Measurements from ENCODE around the gene RASA2. TPM values are rescaled to one million over a fixed set of nuclear protein-coding genes. Genes with fewer than 3 reads are reported as not detected.

Gene RASA2
- polyA plus RNA-seq, 1 of the 3 experiments (the other 2 are of a cell fraction) = 2.4 TPM

GRCh38 chr3:141557961-141558706, 71.3 kb downstream of the RASA2 start:
- H3K79me2 ChIP-seq (ENCODE audit: insufficient read depth) = no peaks in the 10 kb centered on the region
- DNase-seq = peak; percentile 6
- H3K4me2 ChIP-seq = no peak overlapping the region
- H3K4me3 ChIP-seq (ENCODE audit: low read depth in 2 of 2, low read length in 1 of 2) = no peak overlapping the region
- 60% methylated on average over 4 of the region's 4 CpGs for WGBS (ENCODE audit: low lambda C conversion rate)
- no peak overlapping the region for H2AFZ ChIP-seq (ENCODE audit: low read depth)
- H3K9ac ChIP-seq = no peak overlapping the region
- H4K20me1 ChIP-seq (ENCODE audit: insufficient read depth) = no peaks in the 10 kb centered on the region
- TF ChIP-seq GATA2 (CRISPR knock-in tag; IDR thresholded peaks at IDR 0.05) (peak; percentile 49; the same call in 1 of the 2 replicates), PBX3 (IDR thresholded peaks at IDR 0.05) (0 out of 2 replicates have a peak, but pooled peaks have one; percentile 32), GABPA (IDR thresholded peaks at IDR 0.05; ENCODE audit: low read depth) (no peak)
- ChIA-PET POLR2A (no interaction called here), CTCF (interaction anchor here (0.6 to 7.3 kb wide), 13 partner anchors 10 to 300 kb away, joined by 3 to 102 read pairs (median 4); no protein-coding TSS in a partner anchor)
- H3F3A ChIP-seq (replicated peaks; ENCODE audit: insufficient read depth) = peaks cover 14% of the 10 kb centered on the region
- no peaks in the 10 kb centered on the region for H3K9me3 ChIP-seq
- H3K4me1 ChIP-seq (ENCODE audit: control insufficient read depth in 1 of 2, insufficient read depth in 2 of 2, low read depth in 1 of 2, low read length in 1 of 2) = peaks cover 0 to 27% of the 10 kb centered on the region in 2 experiments; a peak in 1 of 4 replicates
- H3K9me2 ChIP-seq = no peaks in the 10 kb centered on the region
- H3K36me3 ChIP-seq (replicated peaks in 1 of 2; ENCODE audit: control insufficient read depth in 1 of 2, insufficient read depth in 2 of 2, low read length in 1 of 2) = peaks cover 43 to 44% of the 10 kb centered on the region in 2 experiments
- no peaks in the 10 kb centered on the region for H3K27me3 ChIP-seq (ENCODE audit: insufficient read depth)
- no peak overlapping the region for H3K27ac ChIP-seq (ENCODE audit: low read depth in 2 of 2, low read length in 1 of 2)

- Histone ChIP-seq H3K9me3 (no peaks in the 10 kb centered on the region), H3F3A (replicated peaks; ENCODE audit: insufficient read depth) (peaks cover 7% of the 10 kb centered on the region), H3K79me2 (ENCODE audit: insufficient read depth) (peaks cover 3% of the 10 kb centered on the region; the same call in 1 of the 2 replicates), H3K4me1 (ENCODE audit: control insufficient read depth in 1 of 2, insufficient read depth in 2 of 2, low read depth in 1 of 2, low read length in 1 of 2) (peaks cover 0 to 18% of the 10 kb centered on the region in 2 experiments; a peak in 1 of 4 replicates), H3K27me3 (ENCODE audit: insufficient read depth) (no peaks in the 10 kb centered on the region), H3K36me3 (replicated peaks in 1 of 2; ENCODE audit: control insufficient read depth in 1 of 2, insufficient read depth in 2 of 2, low read length in 1 of 2) (peaks cover 33 to 34% of the 10 kb centered on the region in 2 experiments), H4K20me1 (ENCODE audit: insufficient read depth) (no peaks in the 10 kb centered on the region), H3K27ac (ENCODE audit: low read depth in 2 of 2, low read length in 1 of 2) (no peak overlapping the region), H3K4me2 (no peak overlapping the region), H2AFZ (ENCODE audit: low read depth) (no peak overlapping the region), H3K4me3 (ENCODE audit: low read depth in 2 of 2, low read length in 1 of 2) (no peak overlapping the region; a peak in 1 of 4 replicates), H3K9me2 (no peaks in the 10 kb centered on the region), H3K9ac (no peak overlapping the region)
- peak; percentile 47 for DNase-seq
- CTCF ChIA-PET = interaction anchor here (0.7 to 7.3 kb wide), 52 partner anchors 9 to 627 kb away, joined by 3 to 102 read pairs (median 5); partner anchors contain the start of gene PXYLP1
- 55% methylated on average over 2 of the region's 2 CpGs for WGBS (ENCODE audit: low lambda C conversion rate)
- POLR2A ChIA-PET = interaction anchor here (1.2 kb wide), 1 partner anchor 250 kb away, joined by 4 read pairs; no protein-coding TSS in a partner anchor
- TF ChIP-seq FOXM1 (IDR thresholded peaks at IDR 0.05; ENCODE audit: low read depth) = no peak
- no peak for TF ChIP-seq MAX (IDR thresholded peaks at IDR 0.05; ENCODE audit: low read depth)
- no peak for TF ChIP-seq EP300 (IDR thresholded peaks at IDR 0.05; ENCODE audit: borderline replicate concordance in 1 of 2, low read depth in 1 of 2, low read length in 1 of 2)
- TF ChIP-seq RXRA (IDR thresholded peaks at IDR 0.05; ENCODE audit: borderline replicate concordance, low read depth) = no peak
- TF ChIP-seq TAF1 (IDR thresholded peaks at IDR 0.05; ENCODE audit: borderline replicate concordance, low read depth, low read length) = no peak
- no peak for TF ChIP-seq TEAD4 (IDR thresholded peaks at IDR 0.05; ENCODE audit: borderline replicate concordance, insufficient read depth)
- no peak for TF ChIP-seq NFIC (IDR thresholded peaks at IDR 0.05; ENCODE audit: borderline replicate concordance)
- TF ChIP-seq USF2 (IDR thresholded peaks at IDR 0.05; ENCODE audit: borderline replicate concordance, low read depth, low read length) = no peak
- no peak for TF ChIP-seq FOSL2 (IDR thresholded peaks at IDR 0.05; ENCODE audit: borderline replicate concordance, low read depth)
- no peak for TF ChIP-seq REST (IDR thresholded peaks at IDR 0.05; ENCODE audit: low read depth, low read length)
- TF ChIP-seq CTCF (IDR thresholded peaks at IDR 0.05) = peak; percentile 99
- TF ChIP-seq RAD21 (IDR thresholded peaks at IDR 0.05; ENCODE audit: low read length) = peak; percentile 98
- TF ChIP-seq YY1 (IDR thresholded peaks at IDR 0.05; ENCODE audit: low read depth) = no peak
- no peak for TF ChIP-seq GABPA (IDR thresholded peaks at IDR 0.05; ENCODE audit: low read depth)
- peak; percentile 91 for TF ChIP-seq SMC3 (IDR thresholded peaks at IDR 0.05; ENCODE audit: low read depth, low read length)
These were observed 74.7 kb downstream of the RASA2 start for GRCh38 chr3:141561426-141562034.
